ENCODE measurements around the gene FLYWCH2. TPM values are rescaled to one million over a fixed set of nuclear protein-coding genes. Genes with fewer than 3 reads are reported as not detected.

Gene FLYWCH2
- total and polyA plus RNA-seq, 2 of the 4 experiments (the other 2 are of a cell fraction) = 42.3 to 66.3 TPM

DNA sequence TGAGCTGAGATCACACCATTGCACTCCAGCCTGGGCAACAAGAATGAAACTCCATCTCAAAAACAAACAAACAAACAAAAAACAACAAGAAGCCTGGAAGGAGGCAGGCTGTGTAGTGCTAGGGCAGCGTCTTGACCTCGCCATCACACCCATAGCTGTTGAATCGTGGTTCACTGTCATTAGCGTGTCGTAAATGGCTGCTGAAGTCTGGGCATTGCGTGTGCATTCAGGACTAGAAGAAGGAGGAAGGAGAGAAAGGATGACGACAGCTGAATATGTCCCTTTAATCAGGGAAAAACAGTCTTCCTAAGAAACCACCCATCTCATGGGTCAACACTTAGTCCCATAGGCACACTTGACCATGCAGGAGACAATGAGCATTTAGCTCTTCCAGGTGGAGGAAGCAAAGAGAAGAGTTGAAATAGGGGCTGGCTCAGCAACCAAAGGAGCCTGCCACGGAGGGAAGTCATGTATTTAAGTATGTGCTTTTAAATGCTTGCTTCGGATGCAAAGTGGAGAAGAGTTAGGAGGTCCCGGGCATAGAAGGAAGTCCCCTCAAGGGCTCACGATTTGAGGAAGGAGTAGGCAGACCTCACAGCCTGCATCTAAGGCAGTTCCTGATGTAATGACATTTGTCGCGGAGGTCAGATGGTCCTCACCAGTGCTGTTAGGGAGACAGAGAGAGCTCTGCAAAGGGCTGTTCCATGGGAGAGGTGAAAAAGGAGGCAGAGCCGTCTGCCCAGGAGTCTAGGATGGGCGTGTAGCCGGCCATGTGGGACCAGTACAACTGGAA lies 33.9 kb upstream of the FLYWCH2 start:
- no peak overlapping the region for H3K27ac ChIP-seq (ENCODE audit: insufficient read depth, low read length)
- no peak overlapping the region for H2BK15ac ChIP-seq (ENCODE audit: low read depth, low read length)
- WGBS, 2 experiments (ENCODE audit: extremely low coverage in 2 of 2, insufficient read length in 1 of 2) = 79% methylated on average over 3 of the region's 16 CpGs; no CpG with 5 or more reads in 1 of the 2 experiments
- no peaks in the 10 kb centered on the region for H3K36me3 ChIP-seq (ENCODE audit: control insufficient read depth, insufficient read depth, low read length)
- H4K20me1 ChIP-seq (ENCODE audit: insufficient read depth, low read length) = peaks cover 4% of the 10 kb centered on the region; the same call in 1 of the 2 replicates
- no peak overlapping the region for H4K8ac ChIP-seq (ENCODE audit: low read depth in 2 of 2, low read length in 2 of 2)
- POLR2A ChIA-PET (ENCODE audit: unreplicated experiment) = no interaction called here
- DNase-seq (no peak), ATAC-seq (ENCODE audit: low read depth) (no peak)
- peaks cover 12% of the 10 kb centered on the region for H3K27me3 ChIP-seq (ENCODE audit: control insufficient read depth, insufficient read depth, low read length)
- no peak overlapping the region for H3K4ac ChIP-seq (ENCODE audit: low read depth, low read length)
- H3K79me1 ChIP-seq (ENCODE audit: low read depth in 1 of 2, low read length in 2 of 2) = no peaks in the 10 kb centered on the region
- H2AFZ ChIP-seq (replicated peaks; ENCODE audit: low read length, poor library complexity) = no peak overlapping the region
- H3K18ac ChIP-seq (ENCODE audit: low read depth, low read length) = no peak overlapping the region
- H3K9me1 ChIP-seq (ENCODE audit: insufficient read depth, low read length) = peaks cover 6% of the 10 kb centered on the region
- no peak overlapping the region for H3K4me3 ChIP-seq (ENCODE audit: insufficient read depth, low read depth, low read length)
- H3K4me1 ChIP-seq (ENCODE audit: control insufficient read depth, insufficient read depth, low read length) = peaks cover 4% of the 10 kb centered on the region
- H2BK5ac ChIP-seq (ENCODE audit: low read depth, low read length, poor library complexity, severe bottlenecking) = no peak overlapping the region
- H4K5ac ChIP-seq (ENCODE audit: low read depth, low read length) = no peak overlapping the region
- H4K91ac ChIP-seq (ENCODE audit: insufficient read depth, low read depth, low read length) = no peak overlapping the region
- H3K23ac ChIP-seq (ENCODE audit: low read depth, low read length) = 0 out of 2 replicates have a peak overlapping the region, but pooled peaks have one; percentile 10
- H2BK120ac ChIP-seq (ENCODE audit: low read depth, low read length) = no peak overlapping the region
- no peak overlapping the region for H3K14ac ChIP-seq (replicated peaks; ENCODE audit: low read depth, low read length)
- H3K9me3 ChIP-seq (ENCODE audit: control insufficient read depth, insufficient read depth, low read length) = peaks cover 3% of the 10 kb centered on the region
- no peak overlapping the region for H3K56ac ChIP-seq (ENCODE audit: extremely low read depth, insufficient read depth, low read length)
- no peak overlapping the region for H3K9ac ChIP-seq (ENCODE audit: low read depth, low read length)
- in situ Hi-C loops (cut with MboI; ENCODE audit: low sequenced_read_pairs) (no loop called here), dilution Hi-C loops (cut with HindIII; ENCODE audit: low sequenced_read_pairs, unreplicated experiment) (no loop called here), intact Hi-C loops (cut with micrococcal nuclease) (no loop called here)
- CTCF ChIA-PET = no interaction called here
- H2AK9ac ChIP-seq (replicated peaks; ENCODE audit: low read depth, low read length, poor library complexity) = no peak overlapping the region
- no peak overlapping the region for H2AK5ac ChIP-seq (ENCODE audit: low read depth, low read length)
- no peak overlapping the region for H2BK20ac ChIP-seq (ENCODE audit: low read depth, low read length)
- TF ChIP-seq MAFK (IDR thresholded peaks at IDR 0.05; ENCODE audit: low read depth, low read length) = no peak
- H3K4me2 ChIP-seq (ENCODE audit: low read depth, low read length) = no peak overlapping the region
- no TSS peak for BruUV-seq (replicated peaks)
